WI38 (cell line): ENCODE data around the gene PCDHA2.
"Not testable (repeated sequence)": the region's sequence is repeated elsewhere in the genome, so short reads cannot be mapped to it uniquely, and the experiment has no call there.

ENCODE experiments used
- H3K4me3 ChIP-seq: 2 replicates; pipeline ENCODE4 v1.5.1; 2011; ENCODE audit warnings: low read depth, mild to moderate bottlenecking, control low read depth, low read length
- TF ChIP-seq, protein P1 (sequence below): IDR thresholded peaks from 2 replicates; pipeline ENCODE4 v1.5.1; 2012; ENCODE audit warnings: low read depth, mild to moderate bottlenecking, control low read depth, low read length

The PCDHA2 gene

DNA sequence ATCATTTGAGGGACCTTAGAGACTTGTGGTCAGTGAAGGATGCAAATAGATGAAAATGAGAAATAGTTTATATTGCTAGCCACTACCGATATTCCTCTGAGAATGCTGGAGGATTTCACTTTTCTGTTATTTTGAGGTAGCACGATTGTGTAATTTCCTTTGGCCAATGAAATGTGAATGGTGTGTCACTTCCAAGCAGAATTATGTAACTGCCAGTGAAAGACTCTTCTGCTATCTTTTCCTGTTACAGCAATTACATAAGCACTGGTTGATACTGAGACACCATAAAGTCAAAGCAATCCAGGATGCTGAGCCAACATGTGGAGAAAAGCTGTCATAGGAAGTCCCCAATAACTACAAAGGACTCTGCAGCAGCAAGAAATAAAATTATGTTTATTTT, 3.6 kb upstream of the PCDHA2 start:
- H3K4me3 ChIP-seq: no peak overlapping the region
- TF ChIP-seq, protein P1, sequence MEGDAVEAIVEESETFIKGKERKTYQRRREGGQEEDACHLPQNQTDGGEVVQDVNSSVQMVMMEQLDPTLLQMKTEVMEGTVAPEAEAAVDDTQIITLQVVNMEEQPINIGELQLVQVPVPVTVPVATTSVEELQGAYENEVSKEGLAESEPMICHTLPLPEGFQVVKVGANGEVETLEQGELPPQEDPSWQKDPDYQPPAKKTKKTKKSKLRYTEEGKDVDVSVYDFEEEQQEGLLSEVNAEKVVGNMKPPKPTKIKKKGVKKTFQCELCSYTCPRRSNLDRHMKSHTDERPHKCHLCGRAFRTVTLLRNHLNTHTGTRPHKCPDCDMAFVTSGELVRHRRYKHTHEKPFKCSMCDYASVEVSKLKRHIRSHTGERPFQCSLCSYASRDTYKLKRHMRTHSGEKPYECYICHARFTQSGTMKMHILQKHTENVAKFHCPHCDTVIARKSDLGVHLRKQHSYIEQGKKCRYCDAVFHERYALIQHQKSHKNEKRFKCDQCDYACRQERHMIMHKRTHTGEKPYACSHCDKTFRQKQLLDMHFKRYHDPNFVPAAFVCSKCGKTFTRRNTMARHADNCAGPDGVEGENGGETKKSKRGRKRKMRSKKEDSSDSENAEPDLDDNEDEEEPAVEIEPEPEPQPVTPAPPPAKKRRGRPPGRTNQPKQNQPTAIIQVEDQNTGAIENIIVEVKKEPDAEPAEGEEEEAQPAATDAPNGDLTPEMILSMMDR: no peak

DNA sequence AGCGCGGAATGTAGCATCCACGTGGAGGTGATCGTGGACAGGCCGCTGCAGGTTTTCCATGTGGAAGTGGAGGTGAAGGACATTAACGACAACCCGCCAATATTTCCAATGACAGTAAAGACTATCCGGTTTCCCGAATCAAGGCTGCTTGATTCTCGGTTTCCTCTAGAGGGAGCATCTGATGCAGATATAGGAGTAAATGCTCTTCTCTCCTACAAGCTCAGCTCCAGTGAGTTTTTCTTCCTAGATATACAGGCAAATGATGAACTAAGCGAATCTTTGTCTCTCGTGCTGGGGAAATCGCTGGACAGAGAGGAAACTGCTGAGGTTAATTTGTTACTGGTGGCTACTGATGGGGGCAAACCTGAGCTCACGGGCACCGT, 598 bp downstream of the PCDHA2 start:
- TF ChIP-seq, protein P1: no peak
- H3K4me3 ChIP-seq: peak overlapping the region; percentile 32

DNA sequence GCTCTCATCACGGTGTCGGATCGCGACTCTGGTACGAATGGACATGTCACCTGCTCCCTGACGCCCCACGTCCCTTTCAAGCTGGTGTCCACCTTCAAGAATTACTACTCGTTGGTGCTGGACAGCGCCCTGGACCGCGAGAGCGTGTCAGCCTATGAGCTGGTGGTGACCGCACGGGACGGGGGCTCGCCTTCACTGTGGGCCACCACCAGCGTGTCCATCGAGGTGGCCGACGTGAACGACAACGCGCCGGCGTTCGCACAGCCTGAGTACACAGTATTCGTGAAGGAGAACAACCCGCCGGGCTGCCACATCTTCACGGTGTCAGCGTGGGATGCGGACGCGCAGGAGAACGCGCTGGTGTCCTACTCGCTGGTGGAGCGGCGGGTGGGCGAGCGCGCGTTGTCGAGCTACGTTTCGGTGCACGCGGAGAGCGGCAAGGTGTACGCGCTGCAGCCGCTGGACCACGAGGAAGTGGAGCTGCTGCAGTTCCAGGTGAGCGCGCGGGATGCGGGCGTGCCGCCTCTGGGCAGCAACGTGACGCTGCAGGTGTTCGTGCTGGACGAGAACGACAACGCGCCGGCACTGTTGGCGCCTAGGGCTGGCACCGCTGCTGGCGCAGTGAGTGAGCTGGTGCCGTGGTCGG, 1.5 kb downstream of the PCDHA2 start:
- not testable (repeated sequence) for H3K4me3 ChIP-seq

DNA sequence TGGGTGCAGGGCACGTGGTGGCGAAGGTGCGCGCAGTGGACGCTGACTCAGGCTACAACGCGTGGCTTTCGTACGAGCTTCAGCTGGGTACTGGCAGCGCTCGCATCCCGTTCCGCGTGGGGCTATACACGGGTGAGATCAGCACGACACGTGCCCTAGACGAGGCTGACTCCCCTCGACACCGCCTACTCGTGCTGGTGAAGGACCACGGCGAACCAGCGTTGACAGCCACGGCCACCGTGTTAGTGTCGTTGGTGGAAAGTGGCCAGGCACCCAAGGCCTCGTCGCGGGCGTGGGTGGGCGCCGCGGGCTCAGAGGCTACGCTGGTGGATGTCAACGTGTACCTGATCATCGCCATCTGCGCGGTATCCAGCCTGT, 2.1 kb downstream of the PCDHA2 start:
- TF ChIP-seq, protein P1: no peak
- no peak overlapping the region for H3K4me3 ChIP-seq

DNA sequence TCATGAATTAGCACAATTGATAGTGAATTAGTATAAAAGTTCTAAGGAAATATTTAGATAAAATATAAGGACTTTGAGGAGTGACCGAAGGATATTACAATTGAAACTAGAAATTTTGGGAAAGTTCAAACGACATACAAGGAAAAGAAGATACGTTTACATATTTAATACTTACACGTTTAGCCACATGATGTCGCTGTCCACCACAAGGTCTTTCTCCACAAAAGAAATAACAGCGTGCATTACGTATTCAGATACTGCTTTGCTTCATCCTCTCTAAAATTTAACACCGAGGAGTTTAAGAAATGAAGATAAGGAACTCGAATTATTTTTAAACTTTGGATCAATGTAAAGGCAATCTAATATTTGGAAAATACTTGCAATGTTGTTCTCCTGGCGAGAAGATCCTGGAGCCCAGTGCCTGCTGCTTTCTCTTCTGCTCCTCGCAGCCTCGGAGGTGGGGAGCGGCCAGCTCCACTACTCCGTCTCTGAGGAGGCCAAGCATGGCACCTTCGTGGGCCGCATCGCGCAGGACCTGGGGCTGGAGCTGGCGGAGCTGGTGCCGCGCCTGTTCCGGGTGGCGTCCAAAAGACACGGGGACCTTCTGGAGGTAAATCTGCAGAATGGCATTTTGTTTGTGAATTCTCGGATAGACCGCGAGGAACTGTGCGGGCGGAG, 6.3 kb downstream of the PCDHA2 start, which contains the start of gene PCDHA3:
Gene PCDHA3, plus strand, starts transcription at position 242 of the 678 bp plus-strand sequence.
- TF ChIP-seq, protein P1: no peak
- no peak within 1 kb of the TSS for H3K4me3 ChIP-seq

DNA sequence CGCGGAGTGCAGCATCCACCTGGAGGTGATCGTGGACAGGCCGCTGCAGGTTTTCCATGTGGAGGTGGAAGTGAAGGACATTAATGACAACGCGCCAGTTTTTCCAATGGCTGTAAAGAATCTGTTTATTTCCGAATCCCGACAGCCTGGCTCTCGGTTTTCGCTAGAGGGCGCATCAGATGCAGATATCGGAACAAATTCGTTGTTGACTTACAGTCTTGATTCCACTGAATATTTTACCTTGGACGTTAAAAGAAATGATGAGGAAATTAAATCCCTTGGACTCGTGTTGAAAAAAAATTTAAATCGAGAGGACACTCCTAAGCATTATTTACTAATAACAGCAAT, 6.8 kb downstream of the PCDHA2 start:
- TF ChIP-seq, protein P1: no peak
- no peak overlapping the region for H3K4me3 ChIP-seq

DNA sequence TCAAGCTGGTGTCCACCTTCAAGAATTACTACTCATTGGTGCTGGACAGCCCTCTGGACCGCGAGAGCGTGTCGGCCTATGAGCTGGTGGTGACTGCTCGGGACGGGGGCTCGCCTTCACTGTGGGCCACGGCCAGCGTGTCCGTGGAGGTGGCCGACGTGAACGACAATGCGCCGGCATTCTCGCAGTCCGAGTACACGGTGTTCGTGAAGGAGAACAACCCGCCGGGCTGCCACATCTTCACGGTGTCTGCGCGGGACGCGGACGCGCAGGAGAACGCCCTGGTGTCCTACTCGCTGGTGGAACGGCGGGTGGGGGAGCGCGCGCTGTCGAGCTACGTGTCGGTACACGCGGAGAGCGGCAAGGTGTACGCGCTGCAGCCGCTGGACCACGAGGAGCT, 7.7 kb downstream of the PCDHA2 start:
- H3K4me3 ChIP-seq: not testable (repeated sequence)

DNA sequence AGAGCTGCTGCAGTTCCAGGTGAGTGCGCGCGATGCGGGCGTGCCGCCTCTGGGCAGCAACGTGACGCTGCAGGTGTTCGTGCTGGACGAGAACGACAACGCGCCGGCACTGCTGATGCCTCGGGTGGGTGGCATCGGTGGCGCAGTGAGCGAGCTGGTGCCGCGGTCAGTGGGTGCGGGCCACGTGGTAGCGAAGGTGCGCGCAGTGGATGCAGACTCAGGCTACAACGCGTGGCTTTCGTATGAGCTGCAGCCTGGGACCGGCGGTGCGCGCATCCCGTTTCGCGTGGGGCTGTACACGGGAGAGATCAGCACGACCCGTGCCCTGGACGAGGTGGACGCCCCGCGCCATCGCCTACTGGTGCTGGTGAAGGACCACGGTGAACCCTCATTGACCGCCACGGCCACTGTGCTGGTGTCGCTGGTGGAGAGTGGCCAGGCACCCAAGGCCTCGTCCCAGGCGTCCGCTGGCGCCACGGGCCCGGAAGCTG, 8.2 kb downstream of the PCDHA2 start:
- TF ChIP-seq, protein P1: no peak
- no peak overlapping the region for H3K4me3 ChIP-seq
